Thyroid gland (tissue), 4 donors: ENCODE results near the gene MYO18B. TPM values are rescaled to one million over a fixed set of nuclear protein-coding genes. Genes with fewer than 3 reads are reported as not detected.

Experiments
- DNase-seq, 2 donors: peaks; one replicate each; pipeline ENCODE4 v3.0.0-alpha.2; 2019
- H3K27ac ChIP-seq, 3 donors: fragments of 200-600 bp; sonication (generic); 1 replicate in 2 of 3; 2 replicates in 1 of 3; pipeline ENCODE4 v1.5.1; 2016 to 2019; ENCODE audit warnings: mild to moderate bottlenecking in 1 of 3, moderate library complexity in 1 of 3
- H3K27me3 ChIP-seq: fragments of 200-600 bp; sonication (generic); one replicate; pipeline ENCODE4 v1.5.1; 2019
- H3K36me3 ChIP-seq, 2 donors: fragments of 200-600 bp; sonication (generic); one replicate each; pipeline ENCODE4 v1.5.1; 2016 to 2019
- H3K4me1 ChIP-seq, 2 donors: fragments of 200-600 bp; sonication (generic); one replicate each; pipeline ENCODE4 v1.5.1; 2017 to 2019
- H3K4me3 ChIP-seq, 3 donors: fragments of 200-600 bp; sonication (generic); replicated peaks in 1 of 3; 1 replicate in 2 of 3; 2 replicates in 1 of 3; pipeline ENCODE4 v1.5.1; 2016; ENCODE audit warnings: mild to moderate bottlenecking in 1 of 3
- H3K9me3 ChIP-seq: fragments of 200-600 bp; sonication (generic); one replicate; pipeline ENCODE4 v1.5.1; 2017
- CTCF ChIP-seq, 6 experiments: fragments of 200-600 bp in 3 of 6; fragments of 450-650 bp in 3 of 6; sonication (generic) in 3 of 6; IDR thresholded peaks; one replicate each; pipeline ENCODE4 v1.5.1; 2016 to 2019; ENCODE audit warnings: antibody characterized with exemption in 6 of 6, mild to moderate bottlenecking in 2 of 6, inconsistent platforms in 1 of 6, moderate library complexity in 1 of 6
- POLR2A ChIP-seq, 2 donors: fragments of 450-650 bp; IDR thresholded peaks; one replicate each; pipeline ENCODE4 v1.6.1; 2017; ENCODE audit warnings: antibody characterized with exemption in 2 of 2, mild to moderate bottlenecking in 2 of 2, moderate library complexity in 1 of 2
- WGBS, 2 donors: methylation state at CpG; one replicate each; pipeline ENCODE4 v1.1.5; 2017; 5-methylcytosine and 5-hydroxymethylcytosine counted together
- intact Hi-C: fragments of 100-400 bp; cut with DNase I; formaldehyde crosslinking; loops from one replicate; pipeline ENCODE4 v1.15.1; 2023
- total RNA-seq, 4 donors: library from RNA; depleted of rRNA; stranded (reverse); fragments of >200 nt; gene quantifications; one replicate each; pipeline ENCODE4 v1.2.3, GENCODE V29; 2016

MYO18B gene
- total RNA-seq, 4 donors from 2014 or later = 0.33 TPM; not detected in 3

GRCh38 chr22:25745341-25746011, 3.5 kb downstream of the MYO18B start:
- no peak overlapping the region for H3K4me3 ChIP-seq
- TF ChIP-seq POLR2A (IDR thresholded peaks at IDR 0.05) = no peak
- no peak for TF ChIP-seq CTCF (IDR thresholded peaks at IDR 0.05)
- H3K27me3 ChIP-seq = no peaks in the 10 kb centered on the region
- 75 to 86% methylated on average over 7 of the region's 7 CpGs for WGBS, 2 donors
- no peaks in the 10 kb centered on the region for H3K4me1 ChIP-seq
- no peak for DNase-seq
- H3K9me3 ChIP-seq = no peaks in the 10 kb centered on the region
- H3K27ac ChIP-seq = no peak overlapping the region
- H3K36me3 ChIP-seq = no peaks in the 10 kb centered on the region
- intact Hi-C loops = no loop called here

- H3K9me3 ChIP-seq = no peaks in the 10 kb centered on the region
- no peaks in the 10 kb centered on the region for H3K27me3 ChIP-seq
- intact Hi-C loops = no loop called here
- no peak for DNase-seq
- H3K4me1 ChIP-seq = no peaks in the 10 kb centered on the region
- 0 to 66% methylated on average over 1 of the region's 1 CpG for WGBS, 2 donors
- H3K4me3 ChIP-seq = no peak overlapping the region
- no peaks in the 10 kb centered on the region for H3K36me3 ChIP-seq
- TF ChIP-seq CTCF (IDR thresholded peaks at IDR 0.05) (no peak), POLR2A (IDR thresholded peaks at IDR 0.05) (no peak)
- no peak overlapping the region for H3K27ac ChIP-seq
These were observed 4.0 kb downstream of the MYO18B start for GRCh38 chr22:25746012-25746373.

GRCh38 chr22:25747245-25747944, 5.4 kb downstream of the MYO18B start:
- DNase-seq = peak; percentile 2 to 11
- Histone ChIP-seq H3K27me3 (no peaks in the 10 kb centered on the region), H3K36me3 (no peaks in the 10 kb centered on the region), H3K4me1 (no peaks in the 10 kb centered on the region), H3K4me3 (no peak overlapping the region), H3K9me3 (no peaks in the 10 kb centered on the region), H3K27ac (no peak overlapping the region)
- TF ChIP-seq POLR2A (IDR thresholded peaks at IDR 0.05) (no peak), CTCF (IDR thresholded peaks at IDR 0.05) (no peak)
- WGBS, 2 donors = 50 to 73% methylated on average over 8 of the region's 8 CpGs
- intact Hi-C loops = no loop called here

- Histone ChIP-seq H3K4me3 (no peak overlapping the region), H3K36me3 (no peaks in the 10 kb centered on the region), H3K4me1 (no peaks in the 10 kb centered on the region), H3K27me3 (no peaks in the 10 kb centered on the region), H3K9me3 (no peaks in the 10 kb centered on the region), H3K27ac (no peak overlapping the region)
- TF ChIP-seq POLR2A (IDR thresholded peaks at IDR 0.05) = no peak
- TF ChIP-seq CTCF (IDR thresholded peaks at IDR 0.05) = no peak
- 88 to 90% methylated on average over 5 of the region's 5 CpGs for WGBS, 2 donors
- intact Hi-C loops = no loop called here
- DNase-seq = no peak
These were observed 6.2 kb downstream of the MYO18B start for GRCh38 chr22:25748140-25748539.

- H3K27ac ChIP-seq = no peak overlapping the region
- H3K9me3 ChIP-seq = no peaks in the 10 kb centered on the region
- H3K36me3 ChIP-seq = no peaks in the 10 kb centered on the region
- no peaks in the 10 kb centered on the region for H3K4me1 ChIP-seq
- no peak for TF ChIP-seq CTCF (IDR thresholded peaks at IDR 0.05)
- TF ChIP-seq POLR2A (IDR thresholded peaks at IDR 0.05) = no peak
- DNase-seq = no peak
- no peak overlapping the region for H3K4me3 ChIP-seq
- WGBS, 2 donors = 44 to 84% methylated on average over 2 of the region's 2 CpGs
- no peaks in the 10 kb centered on the region for H3K27me3 ChIP-seq
- intact Hi-C loops = no loop called here
These were observed 6.7 kb downstream of the MYO18B start for GRCh38 chr22:25748704-25749103.
